ENCODE measurements around the gene TTLL11.
"Not testable (repeated sequence)": the region's sequence is repeated elsewhere in the genome, so short reads cannot be mapped to it uniquely, and the experiment has no call there.

The TTLL11 gene

DNA sequence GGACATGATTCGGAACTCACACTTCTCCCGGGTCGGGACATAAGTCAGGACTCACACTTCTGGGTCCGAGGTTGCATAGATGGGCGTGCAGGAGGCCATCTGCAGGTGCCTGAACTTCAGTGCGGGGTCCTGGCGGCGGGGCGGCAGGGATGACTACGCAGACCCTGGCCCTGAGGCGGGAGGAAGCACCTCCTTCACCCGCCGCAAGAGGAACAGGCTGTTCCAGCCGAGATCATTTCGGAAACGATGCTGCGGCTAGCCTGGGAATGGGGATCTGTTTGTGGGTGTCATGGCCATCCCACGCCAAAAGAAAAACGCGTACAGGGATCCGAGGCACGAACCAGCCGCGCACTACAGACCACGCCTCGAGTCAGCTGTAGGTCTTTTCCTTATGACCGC lies 196.6 kb downstream of the TTLL11 start:
- no peak for DNase-seq

DNA sequence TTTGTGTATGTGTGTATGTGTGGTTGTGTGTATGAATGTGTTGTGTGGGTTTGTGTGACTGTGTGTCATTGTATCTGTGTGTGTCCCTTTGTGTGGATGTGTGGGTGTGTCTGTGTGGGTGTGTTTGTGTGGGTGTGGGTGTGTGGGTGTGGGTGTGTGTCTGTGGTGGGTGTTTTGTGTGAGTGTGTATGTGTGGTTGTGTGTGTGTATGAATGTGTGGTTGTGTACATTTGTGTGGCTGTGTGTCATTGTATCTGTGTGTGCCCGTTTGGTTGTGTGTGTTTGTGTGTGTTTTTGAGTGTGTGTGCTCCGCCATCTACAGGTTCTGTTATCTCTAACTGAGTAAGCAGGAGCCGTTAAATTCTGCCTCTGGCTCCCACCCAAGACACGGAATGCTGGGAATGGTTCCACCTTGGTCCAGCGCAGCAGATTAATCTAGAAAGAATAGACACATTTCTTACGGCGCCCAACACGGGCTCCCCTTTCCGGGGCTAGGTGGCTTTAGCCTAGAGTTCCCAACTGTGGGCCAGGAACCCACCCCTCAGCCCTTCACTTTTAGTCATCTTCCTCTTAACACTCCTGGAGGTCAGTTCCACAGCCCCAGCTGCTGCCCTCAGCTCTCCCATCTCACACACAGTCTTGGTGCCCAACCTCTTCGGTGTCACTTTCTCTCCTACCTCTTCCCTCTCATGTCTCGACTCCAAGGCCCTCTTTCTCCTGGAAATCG lies 197.1 kb downstream of the TTLL11 start:
- DNase-seq = no peak

DNA sequence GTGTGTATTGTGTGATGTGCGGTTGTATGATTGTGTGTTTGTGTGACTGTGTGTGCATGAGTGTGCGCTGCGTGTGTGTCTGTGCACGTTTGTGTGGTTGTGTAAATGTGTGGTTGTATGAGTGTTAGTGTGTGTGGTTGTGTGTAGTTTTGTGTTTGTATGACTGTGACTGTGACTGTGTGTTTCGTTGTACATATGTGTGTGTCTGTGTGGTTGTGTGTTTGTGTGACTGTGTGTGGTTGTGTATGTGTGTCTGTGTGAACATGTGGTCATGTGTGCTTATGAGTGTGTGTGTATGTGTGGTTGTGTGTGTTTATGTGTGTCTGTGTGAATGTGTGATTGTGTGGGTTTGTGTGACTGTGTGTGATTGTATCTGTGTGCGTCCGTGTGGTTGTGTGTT lies 197.8 kb downstream of the TTLL11 start:
- DNase-seq = no peak

DNA sequence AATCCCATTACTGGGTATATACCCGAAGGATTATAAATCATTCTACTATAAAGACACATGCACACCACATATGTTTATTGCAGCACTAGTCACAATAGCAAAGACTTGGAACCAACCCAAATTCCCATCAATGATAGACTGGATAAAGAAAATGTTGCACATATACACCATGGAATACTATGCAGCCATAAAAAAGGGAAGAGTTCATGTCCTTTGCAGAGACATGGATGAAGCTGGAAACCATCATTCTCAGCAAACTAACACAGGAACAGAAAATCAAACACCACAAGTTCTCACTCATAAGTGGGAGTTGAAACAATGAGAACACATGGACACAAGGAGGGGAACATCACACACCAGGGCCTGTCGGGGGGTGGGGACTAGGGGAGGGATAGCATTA lies 198.7 kb downstream of the TTLL11 start:
- DNase-seq = not testable (repeated sequence)

DNA sequence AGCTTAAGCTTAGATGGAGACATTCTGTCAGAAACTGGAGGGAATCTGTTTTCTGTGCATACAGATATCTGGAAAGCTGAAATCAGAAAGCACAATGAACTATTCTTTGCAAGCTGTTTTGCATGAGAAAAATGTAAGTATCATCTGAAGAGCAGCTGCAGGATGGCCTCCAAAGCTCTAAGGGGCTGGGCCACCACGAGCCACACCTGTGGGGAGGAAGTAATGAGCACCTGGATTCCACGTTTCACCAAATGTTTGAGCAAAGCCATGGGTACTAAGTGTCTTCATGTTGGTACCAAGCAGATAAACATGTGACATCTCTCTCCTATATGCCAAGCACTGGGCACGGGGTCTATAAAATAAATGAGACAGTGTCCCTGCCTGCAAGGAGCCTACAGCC lies 199.3 kb downstream of the TTLL11 start:
- no peak for DNase-seq

DNA sequence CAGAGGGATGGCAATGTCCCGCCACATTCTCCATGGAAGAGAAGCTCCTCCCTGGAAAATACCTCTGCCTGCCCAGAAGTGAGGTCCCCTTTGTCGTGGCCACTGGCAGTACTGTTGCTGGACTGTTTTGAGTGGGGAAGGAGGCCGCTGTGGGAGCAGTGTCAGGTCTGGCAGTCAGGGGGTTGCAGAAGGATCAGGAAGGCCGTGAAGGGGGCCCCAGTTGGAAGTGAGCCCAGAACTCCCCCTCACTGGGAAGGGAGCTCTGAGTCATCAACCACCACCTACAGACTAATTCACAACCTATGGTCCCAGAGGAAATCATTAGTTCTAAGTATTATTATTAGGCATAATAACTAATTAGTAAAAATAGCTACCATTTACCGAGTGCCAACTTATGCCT lies 200.4 kb downstream of the TTLL11 start:
- no peak for DNase-seq

DNA sequence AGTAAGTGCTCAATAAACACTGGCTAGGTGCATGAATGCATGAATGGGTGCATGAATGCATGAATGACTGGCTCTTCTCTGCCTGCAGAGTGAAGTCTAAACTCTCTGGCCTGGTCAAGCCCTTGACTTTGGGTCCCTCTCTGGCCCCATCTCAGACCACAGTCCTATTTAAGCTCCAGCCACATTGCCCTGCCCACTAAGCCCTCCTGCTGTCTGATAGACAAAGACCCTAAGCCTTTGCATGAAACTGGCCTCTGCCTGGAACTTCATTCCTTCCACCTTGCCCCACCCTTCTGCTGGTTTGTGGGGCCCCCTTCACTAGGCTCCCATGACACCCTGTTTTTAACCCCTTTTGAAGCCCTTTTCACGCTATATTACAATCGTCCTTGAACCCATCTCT lies 202.4 kb downstream of the TTLL11 start:
- no peak for DNase-seq

DNA sequence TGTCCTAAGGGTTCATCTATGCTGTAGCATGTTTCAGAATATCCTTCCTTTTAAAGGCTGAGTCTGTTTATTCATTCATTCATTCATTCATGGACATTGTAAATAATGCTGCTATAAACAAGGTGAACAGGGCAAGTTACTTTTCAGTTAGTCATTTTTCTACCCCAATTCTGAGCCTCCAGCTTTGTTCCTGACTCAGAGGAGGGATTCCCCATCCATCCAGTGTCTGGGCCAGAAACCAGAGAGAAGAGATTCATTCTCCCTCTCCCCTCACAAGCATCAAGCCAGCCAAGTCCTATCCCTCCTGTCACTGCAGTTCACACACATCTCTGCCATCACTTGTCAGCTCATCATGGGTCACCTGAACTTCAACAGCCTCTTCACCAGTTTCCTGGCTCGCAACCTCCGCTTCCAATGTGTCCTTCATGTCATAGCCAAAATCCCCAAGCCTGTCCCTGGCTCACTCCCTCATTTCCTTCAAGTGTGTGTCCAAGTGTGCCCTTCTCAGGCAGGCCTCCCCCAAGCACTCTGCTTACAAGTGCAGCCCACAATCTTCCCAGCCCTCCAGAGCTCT lies 203.0 kb downstream of the TTLL11 start:
- no peak for DNase-seq

DNA sequence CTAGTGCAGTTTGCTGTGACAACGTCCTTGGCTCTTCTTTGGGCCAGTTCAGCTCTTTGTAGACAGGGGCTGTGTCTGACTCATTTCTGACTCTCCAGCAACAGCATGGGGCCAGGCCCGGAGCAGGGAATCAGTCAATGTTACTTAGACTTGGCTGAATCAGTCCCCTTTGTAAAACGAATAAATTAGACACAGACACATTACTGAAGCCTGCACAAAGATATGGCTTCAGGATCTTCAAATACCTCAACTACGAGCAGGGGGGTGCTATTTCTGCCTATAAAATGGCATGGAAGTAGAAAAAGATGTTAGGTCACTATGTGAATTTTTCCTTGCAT lies 204.7 kb downstream of the TTLL11 start:
- DNase-seq = peak; percentile 43

DNA sequence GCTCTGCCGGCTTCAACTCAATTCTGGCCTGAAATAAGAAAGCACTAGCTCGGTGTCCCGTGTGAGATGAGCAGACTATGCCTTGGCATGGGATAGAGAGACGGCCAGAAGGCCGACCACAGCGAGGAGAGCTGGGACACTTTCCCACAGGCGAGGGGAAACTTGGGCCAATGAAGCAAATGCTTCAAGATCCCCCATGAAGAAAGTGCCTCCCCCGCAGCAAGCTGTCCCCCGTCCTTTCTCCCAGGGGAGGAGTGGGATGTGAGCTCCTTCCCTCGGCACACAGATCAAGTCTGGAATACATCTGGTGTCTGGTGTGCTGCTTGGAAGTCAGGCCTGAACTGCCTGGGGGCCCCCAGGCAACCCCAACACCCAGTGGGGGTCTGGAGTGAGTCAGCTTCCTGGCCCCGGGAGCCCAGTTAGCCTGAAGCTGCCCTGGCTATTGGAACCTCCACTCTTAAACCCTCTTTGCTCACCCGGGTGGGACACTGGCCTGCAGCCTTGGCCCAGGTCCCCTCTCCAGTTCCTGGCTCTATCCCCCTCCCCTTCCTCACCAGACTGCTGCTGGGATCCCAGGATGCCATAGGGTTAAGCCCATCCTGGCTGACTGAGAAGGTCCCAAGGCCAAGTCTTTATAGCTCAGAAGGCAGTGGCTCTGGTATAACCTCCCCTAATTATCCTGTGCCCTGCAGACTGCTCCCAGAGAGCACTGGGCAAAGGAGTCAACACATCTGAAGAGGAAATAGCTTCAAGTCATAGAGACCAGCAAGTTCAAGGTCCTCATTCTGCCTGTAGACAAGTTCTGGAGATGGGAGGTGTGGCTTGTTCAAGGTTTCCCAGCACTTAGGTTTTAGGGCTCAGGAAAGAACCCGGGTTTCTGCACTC lies 205.3 kb downstream of the TTLL11 start:
- no peak for DNase-seq

DNA sequence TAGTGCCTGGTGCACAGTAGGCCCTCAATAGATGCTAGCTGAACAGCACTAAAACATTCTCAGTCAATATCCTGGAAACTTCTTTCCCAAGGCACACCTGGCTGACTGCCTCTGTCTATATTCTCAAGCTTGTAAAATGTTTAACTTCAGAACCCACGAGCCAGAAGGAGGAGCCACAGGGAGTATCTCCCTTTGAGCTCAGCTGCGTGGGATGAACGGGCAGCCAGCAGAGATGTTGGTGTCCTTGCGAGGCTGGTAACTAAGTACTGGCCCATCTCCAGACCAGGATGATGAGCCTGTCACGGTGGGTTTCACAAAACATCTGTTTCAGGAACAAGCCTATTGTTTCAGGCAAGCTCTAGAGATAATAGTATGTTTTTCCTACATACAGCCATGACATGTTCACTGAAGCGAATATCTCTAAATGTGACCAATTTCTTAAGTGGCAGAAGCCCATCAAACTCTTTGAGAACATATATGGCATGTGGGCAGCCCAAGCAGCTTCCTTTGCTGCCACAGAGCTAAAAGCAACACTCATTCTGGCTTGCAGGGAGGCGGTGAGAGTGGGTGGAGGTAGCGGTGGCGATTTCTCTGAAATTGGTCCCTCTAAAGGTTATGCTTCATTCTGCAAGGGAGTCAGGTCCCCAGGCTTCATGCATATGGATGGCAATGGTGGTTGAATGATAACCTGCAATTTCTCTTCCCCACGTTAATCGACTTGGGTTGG lies 206.2 kb downstream of the TTLL11 start:
- DNase-seq = peak; percentile 53

DNA sequence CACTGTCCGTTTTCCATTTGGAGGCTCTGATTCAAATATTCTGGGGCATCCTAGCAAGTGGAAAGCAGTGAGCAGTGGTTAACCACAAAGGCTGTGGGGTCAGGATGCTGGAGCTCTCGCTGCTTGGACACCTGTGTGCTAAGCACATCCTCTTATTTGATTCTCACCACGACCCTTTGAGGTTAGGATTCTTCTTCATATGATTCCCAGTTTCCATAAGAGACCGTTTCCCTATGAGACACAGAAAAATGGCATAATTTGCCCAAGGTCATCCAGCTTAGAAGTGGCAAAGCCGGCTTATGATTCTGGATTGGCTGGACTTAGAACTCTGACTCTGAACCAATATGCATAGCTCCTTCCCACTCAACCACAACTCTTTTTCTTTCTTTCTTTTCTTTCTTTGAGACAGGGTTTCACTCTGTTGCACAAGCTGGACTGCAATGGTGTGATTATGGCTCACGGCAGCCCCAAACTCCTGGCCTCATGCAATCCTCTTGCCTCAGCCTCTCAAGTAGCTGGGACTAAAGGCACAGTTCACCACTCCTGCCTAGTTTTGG lies 207.7 kb downstream of the TTLL11 start:
- DNase-seq = no peak

DNA sequence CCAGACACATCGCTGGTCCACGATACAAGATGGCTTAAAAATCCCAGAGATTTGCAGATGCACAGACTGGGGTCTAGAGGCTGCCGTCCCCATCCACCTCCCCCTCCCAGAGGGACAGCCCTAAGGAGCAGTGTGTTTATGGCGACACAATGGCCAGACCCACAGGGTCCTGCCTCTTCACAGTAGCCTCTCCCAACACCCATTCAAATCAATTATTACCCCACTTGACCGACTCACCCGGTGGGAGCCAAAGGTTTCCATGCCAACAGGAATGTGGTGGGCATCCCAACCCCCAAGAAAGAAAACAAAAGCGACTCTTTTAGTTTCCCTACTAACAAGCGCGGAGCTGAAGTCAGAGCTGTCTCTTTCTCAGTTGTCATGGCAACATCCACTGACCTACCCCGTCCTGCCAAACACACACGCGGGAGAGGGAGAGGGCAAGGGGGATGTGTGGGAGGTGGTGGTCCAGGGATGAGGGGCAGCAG lies 209.0 kb downstream of the TTLL11 start:
- no peak for DNase-seq

DNA sequence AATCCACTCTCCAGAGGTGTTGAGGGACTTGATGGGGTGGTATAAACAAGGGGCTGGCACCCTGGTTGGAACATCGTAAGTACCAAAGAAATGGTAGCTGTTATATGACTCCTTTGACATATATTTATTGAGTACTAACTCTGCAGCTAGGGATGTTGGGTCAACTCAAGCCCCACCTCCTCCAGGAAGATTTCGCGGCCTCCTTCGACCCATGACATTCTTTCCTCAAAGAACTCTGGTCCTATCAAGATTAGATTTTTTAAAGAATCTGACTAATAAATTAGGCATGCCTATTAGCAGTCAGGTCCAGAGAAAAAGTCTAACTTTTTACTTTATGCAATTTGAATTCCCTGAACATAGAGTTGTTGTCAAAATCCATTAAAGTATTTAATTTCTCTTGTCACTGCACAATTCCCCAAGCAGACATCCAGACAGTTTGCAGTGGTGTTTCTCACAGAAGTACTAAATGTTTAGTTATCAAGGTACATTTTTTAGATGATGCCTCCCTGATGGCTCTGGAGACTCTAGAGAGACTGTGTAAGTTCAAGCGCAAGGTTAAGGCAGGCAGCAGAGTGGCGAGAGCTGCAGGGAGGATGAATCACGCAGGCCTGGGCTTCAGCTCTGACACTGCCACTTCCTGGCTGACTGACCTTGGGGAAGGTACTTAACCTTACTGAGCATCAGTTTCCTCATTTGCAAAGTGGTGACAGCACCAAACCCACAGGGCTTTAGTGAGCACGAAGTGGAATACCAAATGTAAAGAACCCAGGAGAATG lies 209.6 kb downstream of the TTLL11 start:
- no peak for DNase-seq

DNA sequence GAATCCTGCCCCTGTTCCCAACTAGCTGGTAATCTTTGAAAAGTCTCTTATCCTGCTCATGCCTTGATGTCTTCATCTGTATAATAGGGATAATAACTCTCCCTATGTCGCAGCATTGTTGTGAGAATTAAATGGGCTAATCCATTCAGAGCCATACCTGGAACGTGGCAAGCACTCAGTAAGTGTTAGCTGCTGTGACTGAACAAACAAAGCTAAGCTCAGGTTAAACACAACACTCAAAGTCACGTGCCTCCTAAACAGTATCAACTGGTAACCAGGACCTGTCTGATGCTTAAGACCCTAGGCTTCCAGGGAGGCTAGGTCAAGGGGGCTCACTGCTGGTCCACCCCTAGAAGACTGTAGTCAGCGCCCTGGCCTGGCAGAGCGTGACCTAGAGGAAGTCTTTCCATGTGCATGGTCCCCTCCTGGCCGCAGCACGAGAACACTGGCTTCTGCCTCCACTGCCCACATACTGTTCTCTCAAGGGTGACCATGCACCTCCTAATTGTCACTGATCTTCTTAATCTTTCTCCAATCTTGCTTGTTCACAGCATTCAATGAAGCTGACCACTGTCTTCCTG lies 211.1 kb downstream of the TTLL11 start:
- DNase-seq = no peak

DNA sequence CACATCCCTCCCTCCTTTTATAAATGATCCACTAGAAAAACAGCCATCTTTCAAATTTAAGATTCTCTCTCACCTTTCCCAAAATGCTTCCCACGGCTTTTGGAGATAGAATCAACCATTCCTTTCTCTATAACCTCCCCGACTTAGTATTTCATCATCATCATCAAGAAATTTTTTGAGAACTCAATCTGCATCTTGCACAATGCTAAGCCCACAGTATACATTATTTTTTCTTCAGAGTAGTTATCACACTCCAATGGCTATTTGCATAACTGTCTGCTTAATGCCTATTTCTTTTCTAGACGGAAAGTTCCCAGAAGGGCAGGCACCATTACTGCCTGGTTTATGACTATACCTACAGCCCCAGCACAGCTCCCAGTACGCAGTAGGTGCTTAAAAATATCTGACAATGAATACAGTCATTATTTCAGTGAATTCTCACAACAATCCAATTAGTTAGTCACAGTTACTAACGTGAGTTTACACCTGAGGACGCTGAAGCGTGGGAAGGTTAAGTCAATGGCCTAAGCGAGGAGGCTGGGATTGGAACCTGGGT lies 212.7 kb downstream of the TTLL11 start:
- no peak for DNase-seq

DNA sequence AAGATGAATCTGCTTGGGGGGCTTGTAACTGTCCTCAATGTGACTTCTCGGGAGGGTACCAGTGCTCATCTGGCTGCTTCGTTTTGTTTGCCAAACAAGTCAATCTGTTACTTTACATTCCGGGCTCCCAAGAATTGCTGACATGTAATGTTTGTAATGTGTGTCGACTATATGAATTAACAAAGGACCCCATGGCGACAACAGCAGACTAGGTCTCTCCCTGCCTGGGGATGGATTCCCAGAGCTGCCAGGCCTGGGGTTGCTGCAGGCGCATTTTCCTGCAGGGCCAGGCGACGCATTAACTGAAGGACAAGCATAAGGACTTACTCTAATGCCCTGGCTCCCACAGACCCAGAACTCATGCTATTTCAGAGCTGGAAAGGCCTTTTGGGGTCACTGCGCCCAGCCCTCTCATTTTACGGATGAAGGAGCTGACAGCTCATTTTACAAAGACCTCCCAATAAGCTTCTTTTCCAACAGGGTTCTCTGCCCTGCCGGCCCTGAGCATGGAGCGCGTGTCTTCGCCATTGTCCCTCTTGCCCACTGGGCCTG lies 214.8 kb downstream of the TTLL11 start:
- no peak for DNase-seq

DNA sequence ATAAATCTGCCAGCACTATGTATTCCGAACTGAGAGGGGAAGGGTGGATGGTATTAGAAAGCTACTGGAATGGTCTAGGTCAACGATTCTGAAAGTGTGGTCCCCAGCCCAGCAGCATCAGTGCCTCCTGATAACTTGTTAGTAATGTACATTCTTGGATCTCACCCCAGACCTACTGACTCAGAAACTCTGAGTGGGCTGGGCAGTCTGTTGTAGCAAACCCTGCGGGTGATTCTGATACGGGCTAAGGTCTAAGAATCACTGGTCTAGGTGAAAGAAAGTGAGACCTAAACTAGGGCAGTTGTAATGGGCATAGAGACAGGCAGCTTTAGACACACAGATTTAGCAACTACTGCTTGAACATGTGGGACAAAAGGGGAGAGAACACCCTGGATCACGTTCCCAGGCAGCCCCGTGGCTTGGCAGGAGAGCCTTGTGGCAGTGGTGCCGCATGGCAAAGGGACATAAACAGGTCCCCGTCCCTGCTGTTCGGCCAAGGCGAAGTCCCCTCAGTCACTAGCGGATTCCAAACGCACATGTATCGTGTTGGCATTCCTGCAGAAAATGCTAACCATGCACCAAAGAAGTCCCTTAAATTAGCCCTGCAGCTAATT lies 216.3 kb downstream of the TTLL11 start:
- no peak for DNase-seq

DNA sequence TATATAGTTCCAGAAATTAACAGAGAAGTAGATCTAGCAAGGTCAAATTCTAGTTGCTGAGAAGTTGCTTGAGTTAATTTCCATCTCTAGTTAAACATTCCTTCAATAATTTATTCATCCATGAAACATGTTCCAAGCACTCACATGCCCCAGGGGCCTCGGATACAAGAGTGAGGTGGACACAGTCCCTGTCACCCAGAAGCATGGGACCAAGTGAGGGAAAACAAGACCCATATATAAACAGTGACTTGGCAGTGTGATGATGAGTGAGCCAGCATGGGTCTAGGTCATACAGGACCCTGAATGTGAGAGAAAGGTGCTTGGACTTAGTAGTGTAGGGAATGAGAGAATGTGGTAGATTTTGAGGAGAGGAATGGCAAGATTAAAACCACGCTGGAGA lies 216.9 kb downstream of the TTLL11 start:
- no peak for DNase-seq

DNA sequence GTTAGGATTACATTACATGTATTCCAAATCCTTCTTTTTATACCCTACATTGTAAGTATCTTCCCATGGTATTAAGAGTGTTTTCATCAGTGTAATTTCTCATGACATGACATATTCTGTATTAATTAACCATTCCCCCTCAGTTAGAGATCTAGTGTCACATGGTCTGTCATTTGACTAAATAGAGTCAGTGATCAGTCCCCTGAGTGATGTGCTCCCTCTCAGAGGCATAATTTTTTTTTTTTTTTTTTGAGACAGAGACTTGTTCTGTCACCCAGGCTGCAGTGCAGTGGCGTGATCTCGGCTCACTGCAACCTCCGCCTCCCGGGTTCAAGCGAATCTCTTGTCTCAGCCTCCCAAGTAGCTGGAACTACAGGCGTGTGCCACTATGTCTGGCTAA lies 218.6 kb downstream of the TTLL11 start:
- DNase-seq = no peak

All from activated CD4-positive, alpha-beta T cell treated with anti-CD3 and anti-CD28 coated beads, Interleukin-2, Interleukin-6, amounts not matched to agents 100 ng/mL and 50 ng/mL, durations not matched to agents 16 hours and 8 hours (primary cell).